Aorta (tissue), 5 donors: ENCODE data around the gene CEP162. TPM values are rescaled to one million over a fixed set of nuclear protein-coding genes. Genes with fewer than 3 reads are reported as not detected.
A peak's percentile ranks its signal among the peaks of the same experiment; 100 is the strongest.

Experiments used
- ATAC-seq: fragments of 200-7000 bp; cut with Tn5 transposase; one replicate; pipeline ENCODE4 v1.9.1; 2022; ENCODE audit warnings: moderate library complexity; ENCODE audit not compliant: low FRiP score
- DNase-seq, 2 donors: peaks; one replicate each; pipeline ENCODE4 v3.0.0-alpha.2; 2020
- H3K27ac ChIP-seq, 2 donors: one replicate each; pipeline ENCODE4 v1.5.1; 2013; ENCODE audit warnings: low read length in 2 of 2, mild to moderate bottlenecking in 2 of 2, moderate library complexity in 2 of 2, control low read depth in 1 of 2, inconsistent platforms in 1 of 2, low read depth in 1 of 2
- H3K27me3 ChIP-seq, 2 donors: one replicate each; pipeline ENCODE4 v1.6.1; 2013; ENCODE audit warnings: control low read depth in 1 of 2, low read length in 1 of 2, mild to moderate bottlenecking in 1 of 2, moderate library complexity in 1 of 2; ENCODE audit not compliant: insufficient read depth in 2 of 2, control insufficient read depth in 1 of 2
- H3K36me3 ChIP-seq, 2 donors: one replicate each; pipeline ENCODE4 v1.6.1; 2013; ENCODE audit warnings: control low read depth in 1 of 2, low read length in 1 of 2, mild to moderate bottlenecking in 1 of 2; ENCODE audit not compliant: insufficient read depth in 2 of 2, control insufficient read depth in 1 of 2
- H3K4me1 ChIP-seq, 2 donors: one replicate each; pipeline ENCODE4 v1.6.1; 2013; ENCODE audit warnings: low read length in 2 of 2, control low read depth in 1 of 2, mild to moderate bottlenecking in 1 of 2, moderate library complexity in 1 of 2; ENCODE audit not compliant: insufficient read depth in 2 of 2, control insufficient read depth in 1 of 2
- H3K4me3 ChIP-seq, 2 donors: one replicate each; pipeline ENCODE4 v1.5.1; 2013; ENCODE audit warnings: low read length in 2 of 2, control low read depth in 1 of 2, mild to moderate bottlenecking in 1 of 2
- H3K9me3 ChIP-seq: one replicate; pipeline ENCODE4 v1.6.1; 2013; ENCODE audit warnings: mild to moderate bottlenecking, low read length; ENCODE audit not compliant: control insufficient read depth
- WGBS, 2 donors: extraction: QIAGEN DNeasy Blood & Tissue Kit; methylation state at CpG; one replicate each; pipeline ENCODE4 v1.1.7; 2013; 5-methylcytosine and 5-hydroxymethylcytosine counted together
- intact Hi-C, 2 donors: fragments of 100-400 bp; cut with DNase I; formaldehyde crosslinking; loops; one replicate each; pipeline versions ENCODE4 v1.14.2 to v1.15.0; 2022
- polyA plus RNA-seq, 2 donors: library from polyadenylated mRNA; stranded (reverse); fragments of 200-250 nt; gene quantifications; one replicate each; pipeline ENCODE4 v1.2.3, GENCODE V29; 2013
- total RNA-seq, 2 donors: library from RNA; stranded (reverse); fragmentation: NEBNext Ultra II Directional; extraction: Animal tissue kit (Norgen Biotek cat#: 25700); gene quantifications; one replicate each; pipeline ENCODE4 v1.2.1, GENCODE V29; 2021
- donor health status: healthy with polysubstance abuse.
- donor health status: Bipolar disorder and iron deficiency.
- donor health status: DM: no; HTN: no; CAD: no.
- donor health status: DM: no; HTN: no; CAD: no.
- donor health status: DM: yes; HTN: yes; CAD: no.

CEP162 gene
- total and polyA plus RNA-seq, 4 donors: 4.5 to 14.3 (median 9.4) TPM

DNA sequence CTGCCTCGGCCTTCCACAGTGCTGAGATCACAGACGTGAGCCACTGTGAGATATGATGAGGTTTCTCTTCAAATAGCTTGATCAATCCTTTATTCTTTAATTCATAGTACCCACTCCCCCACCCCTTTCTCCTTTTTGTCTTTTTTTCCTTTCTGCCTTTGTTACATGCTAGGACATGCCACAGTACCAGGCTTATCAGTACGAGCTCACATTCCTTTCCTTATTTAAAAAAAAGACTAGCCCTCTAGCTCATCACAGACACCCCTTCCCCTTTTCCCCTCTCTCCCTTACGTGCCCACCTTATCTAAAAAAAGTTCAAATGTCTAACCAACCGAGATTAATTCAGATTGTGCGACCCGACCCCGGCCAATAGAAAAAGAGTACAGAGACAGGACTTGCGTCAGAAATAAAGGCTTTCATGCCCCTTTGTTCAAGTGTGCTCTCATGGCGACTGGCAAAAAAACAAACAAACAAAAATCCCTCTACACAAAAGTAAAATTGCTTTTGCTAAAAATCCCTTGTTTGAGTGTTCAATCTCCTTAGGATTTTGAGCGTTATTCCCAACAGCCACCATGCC is 144.7 kb downstream of the CEP162 start:
- 79 to 84% methylated on average over 11 of the region's 11 CpGs for WGBS, 2 donors
- no peak for ATAC-seq
- no peak overlapping the region for H3K27ac ChIP-seq
- no peaks in the 10 kb centered on the region for H3K4me1 ChIP-seq
- H3K9me3 ChIP-seq: no peaks in the 10 kb centered on the region
- no peak overlapping the region for H3K4me3 ChIP-seq
- intact Hi-C loops: no loop called here
- no peaks in the 10 kb centered on the region for H3K27me3 ChIP-seq
- DNase-seq: no peak
- no peaks in the 10 kb centered on the region for H3K36me3 ChIP-seq

DNA sequence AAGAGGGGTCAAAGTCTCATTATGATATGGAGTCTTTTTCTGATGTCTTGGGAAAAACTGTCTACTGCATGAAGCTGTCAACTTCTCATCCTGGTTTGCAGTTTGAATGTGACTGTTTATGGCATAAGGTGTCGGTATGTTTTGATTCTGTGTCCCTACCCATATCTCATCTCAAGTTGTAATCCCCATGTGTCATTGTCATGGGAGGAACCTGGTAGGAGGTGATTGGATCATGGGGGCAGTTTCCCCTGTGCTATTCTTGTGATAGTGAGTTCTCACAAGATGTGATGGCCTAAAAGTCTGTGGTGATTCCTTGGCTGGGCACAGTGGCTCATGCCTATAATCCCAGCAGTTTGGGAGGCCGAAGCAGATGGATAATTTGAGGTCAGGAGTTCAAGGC is 146.2 kb downstream of the CEP162 start:
- no peaks in the 10 kb centered on the region for H3K36me3 ChIP-seq
- ATAC-seq (no peak), DNase-seq (no peak)
- no peaks in the 10 kb centered on the region for H3K4me1 ChIP-seq
- no peak overlapping the region for H3K4me3 ChIP-seq
- intact Hi-C loops: no loop called here
- no peaks in the 10 kb centered on the region for H3K9me3 ChIP-seq
- H3K27me3 ChIP-seq: no peaks in the 10 kb centered on the region
- WGBS, 2 donors: 97% methylated on average over 2 of the region's 2 CpGs
- H3K27ac ChIP-seq: no peak overlapping the region

DNA sequence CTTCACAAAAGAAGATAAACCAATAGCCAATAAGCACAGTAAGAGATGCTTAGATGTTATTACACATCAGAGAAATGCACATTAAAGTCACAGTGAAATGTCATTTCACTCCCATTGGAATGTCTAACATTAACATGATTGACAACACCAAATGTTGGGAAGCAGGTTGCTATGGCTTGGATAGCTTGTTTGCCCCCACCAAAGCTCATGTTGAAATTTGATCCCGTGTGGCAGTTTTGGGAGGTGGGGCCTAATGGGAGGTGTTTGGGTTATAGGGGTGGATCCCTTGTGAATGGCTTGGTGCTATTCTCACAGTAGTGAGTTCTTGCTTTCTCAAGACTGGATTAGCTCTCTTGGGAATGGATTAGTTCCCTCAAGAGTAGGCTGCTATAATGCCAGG is 149.1 kb downstream of the CEP162 start:
- no peaks in the 10 kb centered on the region for H3K27me3 ChIP-seq
- DNase-seq (no peak), ATAC-seq (peak; percentile 50)
- no peak overlapping the region for H3K4me3 ChIP-seq
- WGBS, 2 donors: 48 to 52% methylated on average over 1 of the region's 1 CpG
- intact Hi-C loops: no loop called here
- H3K9me3 ChIP-seq: no peaks in the 10 kb centered on the region
- H3K27ac ChIP-seq: peak overlapping the region; percentile 17 to 25
- H3K4me1 ChIP-seq: no peaks in the 10 kb centered on the region
- H3K36me3 ChIP-seq: no peaks in the 10 kb centered on the region

DNA sequence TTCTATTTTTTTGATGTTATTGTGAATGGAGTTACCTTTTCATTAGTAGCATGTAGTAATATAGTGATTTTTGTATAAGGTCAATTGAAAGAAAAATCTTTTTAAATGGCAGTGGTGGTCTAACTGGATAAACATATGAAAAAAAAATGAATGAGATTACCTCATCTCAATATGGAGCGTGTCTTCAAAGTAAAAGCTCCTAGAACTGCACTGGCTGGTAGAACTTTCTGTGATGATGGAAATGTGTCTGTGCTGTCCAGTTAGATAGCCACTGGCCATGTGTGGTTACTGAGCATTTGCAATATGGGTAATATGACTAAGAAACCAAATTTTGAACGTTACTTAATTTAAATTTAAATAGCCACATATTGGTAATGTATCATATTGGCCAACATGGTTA is 149.8 kb downstream of the CEP162 start:
- no peak overlapping the region for H3K27ac ChIP-seq
- no peak for ATAC-seq
- no peaks in the 10 kb centered on the region for H3K27me3 ChIP-seq
- no peak overlapping the region for H3K4me3 ChIP-seq
- no peak for DNase-seq
- no peaks in the 10 kb centered on the region for H3K36me3 ChIP-seq
- no peaks in the 10 kb centered on the region for H3K4me1 ChIP-seq
- H3K9me3 ChIP-seq: no peaks in the 10 kb centered on the region
- intact Hi-C loops: no loop called here
- WGBS, 2 donors: 85 to 88% methylated on average over 2 of the region's 2 CpGs

DNA sequence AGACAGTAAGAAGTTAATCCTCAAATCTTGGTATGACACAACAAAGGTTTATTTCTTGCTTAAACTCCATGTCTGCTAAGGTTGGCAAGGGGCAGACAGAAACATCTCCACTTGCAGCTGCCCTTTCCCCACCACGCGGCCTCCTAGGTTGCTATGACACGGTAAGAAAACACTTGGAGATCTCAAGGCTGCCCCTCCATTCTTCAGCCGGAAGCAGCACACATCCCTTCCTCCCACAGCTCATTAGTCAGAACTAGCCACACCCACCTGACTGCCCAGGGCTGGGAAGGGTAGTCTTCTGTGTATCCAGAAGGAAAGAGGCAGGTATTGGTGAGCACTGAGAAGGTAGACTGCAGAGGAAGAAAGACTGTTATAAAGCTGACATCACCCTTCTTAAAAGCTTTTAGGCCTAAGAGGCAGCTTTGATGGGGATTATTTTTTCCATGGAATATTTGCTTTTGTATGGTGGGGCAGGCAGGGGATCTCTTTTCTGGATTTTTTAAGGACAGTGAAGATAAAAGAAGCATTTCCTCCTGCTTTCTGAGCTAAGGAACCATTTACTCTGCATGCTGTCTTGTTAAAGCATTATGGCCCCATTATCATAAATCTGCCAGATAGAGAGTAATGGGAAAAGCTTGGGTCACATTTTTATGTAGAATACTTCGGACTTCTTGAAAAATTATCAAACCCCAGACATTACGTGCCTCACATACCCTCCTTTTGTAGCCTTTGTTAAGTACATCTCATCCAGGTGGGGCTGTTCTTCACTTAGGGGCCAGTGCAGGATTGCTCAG is 152.3 kb downstream of the CEP162 start:
- no peak for ATAC-seq
- H3K9me3 ChIP-seq: no peaks in the 10 kb centered on the region
- intact Hi-C loops: no loop called here

More for the DNA sequence above, 152.3 kb downstream of the CEP162 start:
- Histone ChIP-seq H3K36me3 (no peaks in the 10 kb centered on the region), H3K27me3 (no peaks in the 10 kb centered on the region), H3K27ac (no peak overlapping the region), H3K4me1 (no peaks in the 10 kb centered on the region), H3K4me3 (no peak overlapping the region)
- 63 to 65% methylated on average over 6 of the region's 6 CpGs for WGBS, 2 donors
- DNase-seq: no peak

Other genes starting within 250 kb of the CEP162 start
- gene MRAP2, start 193.9 kb downstream of the CEP162 start, total RNA-seq: 10 to 100 TPM; 65.1 to 74.4 TPM
- 10 to 100 TPM; 57.5 to 90.8 TPM for gene MRAP2, start 193.9 kb downstream of the CEP162 start, polyA plus RNA-seq